Bronchial epithelial cell (primary cell): ENCODE measurements around the gene NKAIN2. TPM values are rescaled to one million over a fixed set of nuclear protein-coding genes. Genes with fewer than 3 reads are reported as not detected.

Experiments
- DNase-seq: peaks from one replicate; pipeline ENCODE4 v3.0.0-alpha.2; 2010; ENCODE audit warnings: low read depth
- FAIRE-seq: peaks from 2 replicates; lab custom pipeline; 2011; peaks lifted over from hg19 to GRCh38; lab: Jason Lieb, UNC
- H3K27me3 ChIP-seq: 2 replicates; pipeline ENCODE4 v1.5.1; 2011; ENCODE audit warnings: low read length; ENCODE audit not compliant: control insufficient read depth, insufficient read depth
- H3K36me3 ChIP-seq: 2 replicates; pipeline ENCODE4 v1.5.1; 2011; ENCODE audit warnings: low read length; ENCODE audit not compliant: control insufficient read depth, insufficient read depth
- H3K4me3 ChIP-seq: 2 replicates; pipeline ENCODE4 v1.5.1; 2011; ENCODE audit warnings: mild to moderate bottlenecking, low read depth, low read length, control low read depth
- total RNA-seq: library from RNA; depleted of rRNA; stranded (reverse); fragments of >200 nt; gene quantifications from 2 replicates; pipeline ENCODE4 v1.2.1, GENCODE V29; 2014
- TF ChIP-seq, protein P1 (sequence below): IDR thresholded peaks from 2 replicates; pipeline ENCODE4 v1.5.1; 2011; ENCODE audit warnings: mild to moderate bottlenecking, moderate library complexity, low read length, control low read depth, inconsistent platforms; ENCODE audit not compliant: insufficient read depth, severe bottlenecking

NKAIN2 gene
- total RNA-seq, 1 donor from 2014 or later: under 0.01 TPM

- H3K27me3 ChIP-seq: no peaks in the 10 kb centered on the region
- no peak overlapping the region for H3K4me3 ChIP-seq
- FAIRE-seq: no peak
- DNase-seq: no peak
- TF ChIP-seq, protein P1, sequence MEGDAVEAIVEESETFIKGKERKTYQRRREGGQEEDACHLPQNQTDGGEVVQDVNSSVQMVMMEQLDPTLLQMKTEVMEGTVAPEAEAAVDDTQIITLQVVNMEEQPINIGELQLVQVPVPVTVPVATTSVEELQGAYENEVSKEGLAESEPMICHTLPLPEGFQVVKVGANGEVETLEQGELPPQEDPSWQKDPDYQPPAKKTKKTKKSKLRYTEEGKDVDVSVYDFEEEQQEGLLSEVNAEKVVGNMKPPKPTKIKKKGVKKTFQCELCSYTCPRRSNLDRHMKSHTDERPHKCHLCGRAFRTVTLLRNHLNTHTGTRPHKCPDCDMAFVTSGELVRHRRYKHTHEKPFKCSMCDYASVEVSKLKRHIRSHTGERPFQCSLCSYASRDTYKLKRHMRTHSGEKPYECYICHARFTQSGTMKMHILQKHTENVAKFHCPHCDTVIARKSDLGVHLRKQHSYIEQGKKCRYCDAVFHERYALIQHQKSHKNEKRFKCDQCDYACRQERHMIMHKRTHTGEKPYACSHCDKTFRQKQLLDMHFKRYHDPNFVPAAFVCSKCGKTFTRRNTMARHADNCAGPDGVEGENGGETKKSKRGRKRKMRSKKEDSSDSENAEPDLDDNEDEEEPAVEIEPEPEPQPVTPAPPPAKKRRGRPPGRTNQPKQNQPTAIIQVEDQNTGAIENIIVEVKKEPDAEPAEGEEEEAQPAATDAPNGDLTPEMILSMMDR: no peak
- H3K36me3 ChIP-seq: no peaks in the 10 kb centered on the region
Observed at GRCh38 chr6:124798942-124799496, 995.4 kb downstream of the NKAIN2 start.

GRCh38 chr6:124799638-124800037, 996.0 kb downstream of the NKAIN2 start:
- TF ChIP-seq, protein P1: no peak
- FAIRE-seq: no peak
- DNase-seq: no peak
- Histone ChIP-seq H3K36me3 (no peaks in the 10 kb centered on the region), H3K4me3 (no peak overlapping the region), H3K27me3 (no peaks in the 10 kb centered on the region)

DNA sequence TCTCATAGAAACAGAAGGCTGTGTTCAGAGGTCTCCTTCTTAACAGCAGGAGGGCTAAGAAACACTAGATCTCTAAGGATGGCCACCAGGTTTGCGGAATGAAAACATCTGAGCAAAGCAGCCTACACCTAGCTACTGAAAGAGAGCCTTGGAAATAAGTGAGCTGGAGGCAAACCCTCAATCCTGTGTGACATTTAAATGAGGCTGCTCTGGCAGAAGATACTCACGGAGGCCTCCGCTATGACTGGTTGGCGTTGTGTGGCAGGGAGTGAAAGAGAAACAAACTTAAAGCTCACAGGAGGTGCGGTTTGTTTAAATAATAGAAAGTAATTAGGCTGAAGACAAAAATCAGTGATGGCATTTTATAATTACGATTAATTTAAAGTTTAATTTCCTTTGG, 996.6 kb downstream of the NKAIN2 start:
- Histone ChIP-seq H3K27me3 (no peaks in the 10 kb centered on the region), H3K36me3 (no peaks in the 10 kb centered on the region), H3K4me3 (no peak overlapping the region)
- no peak for DNase-seq
- FAIRE-seq: no peak
- TF ChIP-seq, protein P1: no peak

- H3K4me3 ChIP-seq: no peak overlapping the region
- FAIRE-seq: no peak
- no peaks in the 10 kb centered on the region for H3K36me3 ChIP-seq
- TF ChIP-seq, protein P1: no peak
- DNase-seq: no peak
- no peaks in the 10 kb centered on the region for H3K27me3 ChIP-seq
Observed at GRCh38 chr6:124812067-124812466, 1008.4 kb downstream of the NKAIN2 start.

GRCh38 chr6:124819346-124819745, 1015.7 kb downstream of the NKAIN2 start:
- DNase-seq (peak; percentile 2), FAIRE-seq (no peak)
- Histone ChIP-seq H3K27me3 (no peaks in the 10 kb centered on the region), H3K36me3 (no peaks in the 10 kb centered on the region), H3K4me3 (no peak overlapping the region)
- TF ChIP-seq, protein P1: no peak

DNA sequence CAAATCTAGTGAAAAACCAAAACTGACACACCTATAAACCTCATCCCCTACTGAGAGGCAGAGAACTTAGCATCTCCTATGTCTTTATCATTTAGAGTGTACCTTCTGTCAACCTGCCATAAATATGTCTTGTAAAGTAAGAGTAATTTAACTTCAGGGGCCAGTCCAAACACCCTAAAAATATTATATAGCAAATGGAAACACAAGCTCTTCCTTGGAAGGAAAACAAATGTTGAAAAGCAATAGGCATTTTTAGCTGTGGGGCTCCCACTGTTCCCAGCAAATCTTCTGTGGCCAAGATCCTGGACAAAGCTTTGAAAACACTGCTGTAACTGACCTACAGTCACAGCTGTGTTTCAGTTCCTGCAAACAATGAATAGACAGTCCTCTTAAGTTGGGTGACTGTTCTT, 1018.5 kb downstream of the NKAIN2 start:
- Histone ChIP-seq H3K4me3 (no peak overlapping the region), H3K36me3 (no peaks in the 10 kb centered on the region), H3K27me3 (no peaks in the 10 kb centered on the region)
- TF ChIP-seq, protein P1: no peak
- no peak for FAIRE-seq
- no peak for DNase-seq
